GM21723 (cell line): ENCODE measurements around the gene RERGL.
"Not testable (repeated sequence)": the region's sequence is repeated elsewhere in the genome, so short reads cannot be mapped to it uniquely, and the experiment has no call there.

ENCODE experiments used
- ATAC-seq: cut with Tn5 transposase; IDR thresholded peaks from one replicate; pipeline ENCODE4 v1.9.1; 2021; ENCODE audit warnings: mild to moderate bottlenecking, moderate library complexity; ENCODE audit not compliant: unreplicated experiment

Gene RERGL

GRCh38 chr12:18040060-18040742 lies 49.8 kb downstream of the RERGL start:
- ATAC-seq, result not testable (repeated sequence)
